Ovary (tissue), 9 donors: Measurements from ENCODE around the gene VAC14. TPM values are rescaled to one million over a fixed set of nuclear protein-coding genes. Genes with fewer than 3 reads are reported as not detected.

Experiments used
- DNase-seq, 5 donors: peaks; one replicate each; pipeline ENCODE4 v3.0.0-alpha.2; 2019 to 2020
- H3K27ac ChIP-seq, 2 donors: fragments of 200-600 bp; one replicate each; pipeline versions ENCODE4 v1.5.1 to v1.8.0; 2019 to 2022
- H3K27me3 ChIP-seq: fragments of 200-600 bp; one replicate; pipeline ENCODE4 v1.8.0; 2022
- H3K36me3 ChIP-seq: fragments of 200-600 bp; sonication (generic); one replicate; pipeline ENCODE4 v1.5.1; 2019
- H3K4me1 ChIP-seq: one replicate; pipeline ENCODE4 v1.8.1; 2013; ENCODE audit warnings: mild to moderate bottlenecking, moderate library complexity; ENCODE audit not compliant: insufficient read depth
- H3K4me3 ChIP-seq: fragments of 200-600 bp; sonication (generic); one replicate; pipeline ENCODE4 v1.5.1; 2017
- H3K9me3 ChIP-seq, 2 donors: fragments of 200-600 bp in 1 of 2; sonication (generic) in 1 of 2; one replicate each; pipeline versions ENCODE4 v1.5.1 to v1.8.1; 2013 to 2019; ENCODE audit warnings: mild to moderate bottlenecking in 1 of 2, moderate library complexity in 1 of 2
- CTCF ChIP-seq, 3 donors: fragments of 450-650 bp in 2 of 3; fragments of 200-600 bp in 1 of 3; IDR thresholded peaks; one replicate each; pipeline versions ENCODE4 v1.5.1 to v1.8.0; 2016 to 2022; ENCODE audit warnings: antibody characterized with exemption in 3 of 3, mild to moderate bottlenecking in 1 of 3
- EP300 ChIP-seq: sonication (generic); formaldehyde crosslinking; IDR thresholded peaks from one replicate; pipeline ENCODE4 v1.6.1; 2017; ENCODE audit warnings: antibody characterized with exemption
- POLR2A ChIP-seq: fragments of 450-650 bp; IDR thresholded peaks from one replicate; pipeline ENCODE4 v1.6.1; 2017; ENCODE audit warnings: antibody characterized with exemption, mild to moderate bottlenecking, moderate library complexity
- WGBS, 3 donors: extraction: QIAGEN DNeasy Blood & Tissue Kit in 1 of 3; methylation state at CpG; one replicate each; pipeline versions ENCODE4 v1.1.5 to v1.1.7; 2013 to 2017; 5-methylcytosine and 5-hydroxymethylcytosine counted together
- intact Hi-C, 4 donors: fragments of 100-400 bp; cut with DNase I; formaldehyde crosslinking; loops; one replicate each; pipeline versions ENCODE4 v1.11.0 to v1.15.1; 2022 to 2023
- polyA plus RNA-seq, 2 donors: library from polyadenylated mRNA; stranded (reverse); fragments of 200-250 nt in 1 of 2; fragments of 350-450 nt in 1 of 2; fragmentation: Illumina TruSeq in 1 of 2; extraction: RNeasy Lipid Tissue Mini Kit (QIAGEN cat#74804) in 1 of 2; gene quantifications; one replicate each; pipeline ENCODE4 v1.2.3, GENCODE V29; 2013 to 2014
- total RNA-seq, 7 donors: library from RNA; depleted of rRNA in 2 of 7; stranded (reverse); fragments of >200 nt in 2 of 7; fragmentation: NEBNext Ultra II Directional in 3 of 7; extraction: Animal tissue kit (Norgen Biotek cat#: 25700) in 3 of 7; gene quantifications; one replicate each; pipeline versions ENCODE4 v1.1.0 to v1.2.4, GENCODE V29; 2016 to 2023
- donor health status: DM: no; HTN: no; CAD: no; lungs with moderate emphysema.
- donor health status: DM: no; HTN: no; CAD: no.
- donor health status: Bipolar disorder and iron deficiency.
- donor health status: DM: yes; HTN: yes; CAD: no.
- donor health status: DM: no; HTN: no; CAD: no.
- donor health status: DM: yes; HTN: yes; CAD: no.

The VAC14 gene
- total and polyA plus RNA-seq, 9 donors, result 9.9 to 32.4 (median 21.1) TPM

GRCh38 chr16:70769761-70770160, 31.2 kb downstream of the VAC14 start:
- no peaks in the 10 kb centered on the region for H3K4me1 ChIP-seq
- 93 to 95% (median 95%) methylated on average over 8 of the region's 8 CpGs for WGBS, 3 donors
- no peak overlapping the region for H3K27ac ChIP-seq

GRCh38 chr16:70769131-70769530, 31.8 kb downstream of the VAC14 start:
- WGBS, 3 donors, result 93 to 96% (median 94%) methylated on average over 8 of the region's 8 CpGs
- Histone ChIP-seq H3K9me3 (no peaks in the 10 kb centered on the region), H3K27ac (no peak overlapping the region), H3K4me1 (no peaks in the 10 kb centered on the region), H3K27me3 (no peaks in the 10 kb centered on the region), H3K36me3 (no peaks in the 10 kb centered on the region), H3K4me3 (no peak overlapping the region)
- no peak for DNase-seq
- intact Hi-C loops, result loop anchor here in 1 of 4 donors (5.0 kb wide), 1 partner anchor 242 kb away; no protein-coding TSS in a partner anchor
- TF ChIP-seq POLR2A, result no peak
- TF ChIP-seq CTCF (IDR thresholded peaks at IDR 0.05), result no peak
- no peak for TF ChIP-seq EP300

More at GRCh38 chr16:70769761-70770160, 31.2 kb downstream of the VAC14 start:
- no peak for TF ChIP-seq POLR2A
- no peak for TF ChIP-seq CTCF (IDR thresholded peaks at IDR 0.05)
- no peak for TF ChIP-seq EP300
- H3K9me3 ChIP-seq, result no peaks in the 10 kb centered on the region
- DNase-seq, result no peak
- intact Hi-C loops, result loop anchor here in 3 of 4 donors (2.0 to 5.0 kb wide), 2 partner anchors 89 to 242 kb away; no protein-coding TSS in a partner anchor
- H3K27me3 ChIP-seq, result no peaks in the 10 kb centered on the region
- H3K4me3 ChIP-seq, result no peak overlapping the region
- no peaks in the 10 kb centered on the region for H3K36me3 ChIP-seq

GRCh38 chr16:70768203-70768580, 32.8 kb downstream of the VAC14 start:
- intact Hi-C loops, result loop anchor here in 1 of 4 donors (5.0 kb wide), 1 partner anchor 241 kb away; no protein-coding TSS in a partner anchor
- no peak for TF ChIP-seq POLR2A
- TF ChIP-seq EP300, result no peak
- Histone ChIP-seq H3K4me3 (no peak overlapping the region), H3K36me3 (no peaks in the 10 kb centered on the region), H3K27ac (no peak overlapping the region), H3K4me1 (no peaks in the 10 kb centered on the region), H3K9me3 (no peaks in the 10 kb centered on the region), H3K27me3 (no peaks in the 10 kb centered on the region)
- no peak for DNase-seq
- 51 to 58% (median 53%) methylated on average over 5 of the region's 5 CpGs for WGBS, 3 donors

- no peak for DNase-seq
- Histone ChIP-seq H3K4me1 (no peaks in the 10 kb centered on the region), H3K27me3 (no peaks in the 10 kb centered on the region), H3K4me3 (no peak overlapping the region), H3K27ac (no peak overlapping the region), H3K9me3 (no peaks in the 10 kb centered on the region), H3K36me3 (no peaks in the 10 kb centered on the region)
- 64 to 76% (median 74%) methylated on average over 4 of the region's 4 CpGs for WGBS, 3 donors
- intact Hi-C loops, result loop anchor here in 1 of 4 donors (5.0 kb wide), 1 partner anchor 240 kb away; no protein-coding TSS in a partner anchor
- no peak for TF ChIP-seq EP300
- no peak for TF ChIP-seq POLR2A
- no peak for TF ChIP-seq CTCF (IDR thresholded peaks at IDR 0.05)
Observed at GRCh38 chr16:70767377-70768202, 33.4 kb downstream of the VAC14 start.

GRCh38 chr16:70766658-70767057, 34.3 kb downstream of the VAC14 start:
- H3K4me3 ChIP-seq, result no peak overlapping the region
- H3K4me1 ChIP-seq, result no peaks in the 10 kb centered on the region
- no peaks in the 10 kb centered on the region for H3K27me3 ChIP-seq
- no peak for DNase-seq
- no peak overlapping the region for H3K27ac ChIP-seq
- TF ChIP-seq CTCF (IDR thresholded peaks at IDR 0.05), result no peak
- no peak for TF ChIP-seq EP300
- TF ChIP-seq POLR2A, result no peak
- no peaks in the 10 kb centered on the region for H3K36me3 ChIP-seq
- 80 to 86% (median 81%) methylated on average over 4 of the region's 4 CpGs for WGBS, 3 donors
- intact Hi-C loops, result loop anchor here in 1 of 4 donors (5.0 kb wide), 1 partner anchor 239 kb away; no protein-coding TSS in a partner anchor
- H3K9me3 ChIP-seq, result no peaks in the 10 kb centered on the region
